Fibroblast of lung (primary cell): Measurements from ENCODE around the gene SUPT3H.

Experiments used
- CTCF ChIP-seq, 2 donors: IDR thresholded peaks in 1 of 2; conservative IDR thresholded peaks in 1 of 2; 1 replicate in 1 of 2; 2 replicates in 1 of 2; pipeline ENCODE4 v1.5.1; 2011 to 2012; ENCODE audit warnings: low read length in 2 of 2, control low read depth in 1 of 2, inconsistent platforms in 1 of 2, low read depth in 1 of 2, mild to moderate bottlenecking in 1 of 2
- EZH2 ChIP-seq: IDR thresholded peaks from 2 replicates; pipeline ENCODE4 v1.5.1; 2012; ENCODE audit warnings: low read length, control low read depth, mild to moderate bottlenecking; ENCODE audit errors: missing control alignments

GRCh38 chr6:44869321-44869897 is 508.3 kb downstream of the SUPT3H start:
- TF ChIP-seq EZH2: no peak
- no peak for TF ChIP-seq CTCF (conservative IDR thresholded peaks at IDR 0.05 in 1 of 2, IDR thresholded peaks at IDR 0.05 in 1 of 2; ENCODE audit: low read depth in 1 of 2, low read length in 2 of 2)
